ENCODE results near the gene TOMM40L. TPM values are rescaled to one million over a fixed set of nuclear protein-coding genes. Genes with fewer than 3 reads are reported as not detected.
A peak's percentile ranks its signal among the peaks of the same experiment; 100 is the strongest.

Gene TOMM40L
- polyA plus RNA-seq, 1 donor from 2014 or later = 3.8 TPM

DNA sequence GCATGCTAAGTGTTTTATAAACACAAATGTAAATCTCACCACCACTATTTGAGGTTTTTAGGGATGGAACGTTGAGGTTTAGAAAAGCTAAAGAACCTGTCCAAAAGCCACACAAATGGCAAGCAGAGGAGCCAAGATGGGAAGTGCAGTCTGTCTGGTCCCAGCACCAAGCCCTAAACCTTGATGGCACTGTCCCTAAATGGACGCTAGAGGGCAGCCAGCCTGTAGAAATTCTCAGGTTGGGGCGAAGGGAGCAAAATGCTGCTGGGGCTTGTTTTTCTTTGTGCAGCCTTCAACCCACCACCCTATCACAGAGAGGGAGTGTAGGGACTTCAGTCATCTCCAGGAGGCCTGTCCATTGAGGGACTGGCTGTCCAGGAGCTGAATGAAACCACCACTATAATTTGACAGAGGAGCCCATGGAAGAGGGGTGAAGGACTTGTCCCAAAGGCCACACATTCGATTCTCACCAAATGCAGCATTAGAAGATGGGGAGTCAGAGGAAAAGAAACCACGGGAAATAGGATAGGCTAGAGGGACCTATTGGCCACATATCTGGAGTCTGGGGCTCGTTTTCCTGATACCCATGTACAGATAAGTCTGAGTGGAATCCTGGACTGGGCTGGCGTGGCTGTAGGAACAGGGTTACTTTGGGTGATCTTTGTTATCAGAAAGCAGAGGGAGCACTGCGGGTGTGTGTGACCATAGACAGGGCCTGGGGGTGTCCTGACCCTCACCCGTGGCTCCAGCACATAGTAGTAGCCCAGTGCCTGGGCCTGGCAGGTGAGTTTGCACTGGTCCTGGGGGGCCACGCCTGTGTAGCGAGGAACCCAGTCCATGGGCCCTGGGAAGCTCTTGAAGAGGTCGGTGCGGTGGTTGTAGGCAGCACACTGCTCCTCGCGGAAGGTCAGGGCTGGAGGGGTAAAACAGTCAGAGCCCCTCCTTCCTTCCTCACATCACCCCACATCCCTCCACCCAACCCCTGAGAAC is 33.1 kb upstream of the TOMM40L start:
- H3K27ac Mint-ChIP-seq = peak overlapping the region; percentile 10 to 86 (median 41)
- H3K36me3 Mint-ChIP-seq = no peaks in the 10 kb centered on the region
- peak overlapping the region in 1 of 4 donors; percentile 42 for H3K4me3 Mint-ChIP-seq
- H3K4me1 Mint-ChIP-seq = peaks cover 16 to 29% (median 27%) of the 10 kb centered on the region in 3 donors
- H3K9me3 Mint-ChIP-seq = no peaks in the 10 kb centered on the region
- no peaks in the 10 kb centered on the region for H3K27me3 Mint-ChIP-seq

- Mint-ChIP-seq H3K27ac (no peak overlapping the region), H3K4me1 (peaks cover 16 to 26% (median 23%) of the 10 kb centered on the region in 3 donors), H3K4me3 (no peak overlapping the region), H3K27me3 (no peaks in the 10 kb centered on the region), H3K36me3 (no peaks in the 10 kb centered on the region), H3K9me3 (no peaks in the 10 kb centered on the region)
Measured at GRCh38 chr1:161193561-161194235, 32.2 kb upstream of the TOMM40L start.

DNA sequence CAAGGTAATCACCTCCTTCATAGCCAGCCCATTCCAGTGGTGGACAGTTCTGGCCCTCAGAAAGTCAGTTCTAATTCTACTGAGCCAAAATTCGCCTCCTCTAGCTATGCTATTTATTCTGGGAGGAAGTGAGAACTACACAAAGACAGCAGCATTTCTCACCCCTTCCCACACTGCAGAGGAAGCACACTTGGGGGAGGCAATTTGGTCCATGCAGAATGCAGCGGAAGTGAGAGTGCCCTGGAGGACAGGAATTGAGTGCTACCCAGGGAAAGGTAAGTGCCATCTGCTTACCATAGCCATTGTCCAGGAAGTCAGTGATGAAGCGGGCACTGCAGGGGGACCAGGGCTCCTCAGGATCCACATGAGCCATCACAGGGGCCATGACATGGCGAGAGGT is 30.7 kb upstream of the TOMM40L start:
- Mint-ChIP-seq H3K27ac (peak overlapping the region in 2 of 3 donors; percentile 6 to 91), H3K36me3 (no peaks in the 10 kb centered on the region), H3K27me3 (no peaks in the 10 kb centered on the region), H3K4me3 (peak overlapping the region in 2 of 4 donors; percentile 32 to 90), H3K4me1 (peaks cover 16 to 24% (median 20%) of the 10 kb centered on the region in 3 donors), H3K9me3 (no peaks in the 10 kb centered on the region)

DNA sequence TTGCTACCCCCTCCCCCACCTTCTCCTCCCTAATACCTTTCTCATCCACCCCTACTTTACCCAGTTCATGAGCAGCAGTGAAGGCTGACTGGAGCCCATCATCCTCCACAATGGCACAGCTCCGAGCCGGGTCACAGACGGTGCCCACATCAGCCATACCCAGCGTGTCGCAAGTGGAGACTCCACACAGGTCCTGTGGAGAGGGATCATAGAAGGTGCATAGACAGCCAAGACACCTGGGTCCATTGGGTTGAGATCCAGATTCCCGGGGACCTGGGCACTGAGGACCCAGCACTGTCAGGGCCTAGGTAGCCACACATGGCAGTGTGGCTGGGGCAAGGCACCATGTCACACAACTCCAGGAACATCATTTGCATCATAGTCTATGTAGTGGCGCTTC is 29.7 kb upstream of the TOMM40L start:
- Mint-ChIP-seq H3K27me3 (no peaks in the 10 kb centered on the region), H3K4me1 (peaks cover 17 to 24% (median 23%) of the 10 kb centered on the region in 3 donors), H3K27ac (peak overlapping the region in 1 of 3 donors; percentile 25), H3K36me3 (no peaks in the 10 kb centered on the region), H3K9me3 (no peaks in the 10 kb centered on the region), H3K4me3 (peak overlapping the region in 1 of 4 donors; percentile 17)

DNA sequence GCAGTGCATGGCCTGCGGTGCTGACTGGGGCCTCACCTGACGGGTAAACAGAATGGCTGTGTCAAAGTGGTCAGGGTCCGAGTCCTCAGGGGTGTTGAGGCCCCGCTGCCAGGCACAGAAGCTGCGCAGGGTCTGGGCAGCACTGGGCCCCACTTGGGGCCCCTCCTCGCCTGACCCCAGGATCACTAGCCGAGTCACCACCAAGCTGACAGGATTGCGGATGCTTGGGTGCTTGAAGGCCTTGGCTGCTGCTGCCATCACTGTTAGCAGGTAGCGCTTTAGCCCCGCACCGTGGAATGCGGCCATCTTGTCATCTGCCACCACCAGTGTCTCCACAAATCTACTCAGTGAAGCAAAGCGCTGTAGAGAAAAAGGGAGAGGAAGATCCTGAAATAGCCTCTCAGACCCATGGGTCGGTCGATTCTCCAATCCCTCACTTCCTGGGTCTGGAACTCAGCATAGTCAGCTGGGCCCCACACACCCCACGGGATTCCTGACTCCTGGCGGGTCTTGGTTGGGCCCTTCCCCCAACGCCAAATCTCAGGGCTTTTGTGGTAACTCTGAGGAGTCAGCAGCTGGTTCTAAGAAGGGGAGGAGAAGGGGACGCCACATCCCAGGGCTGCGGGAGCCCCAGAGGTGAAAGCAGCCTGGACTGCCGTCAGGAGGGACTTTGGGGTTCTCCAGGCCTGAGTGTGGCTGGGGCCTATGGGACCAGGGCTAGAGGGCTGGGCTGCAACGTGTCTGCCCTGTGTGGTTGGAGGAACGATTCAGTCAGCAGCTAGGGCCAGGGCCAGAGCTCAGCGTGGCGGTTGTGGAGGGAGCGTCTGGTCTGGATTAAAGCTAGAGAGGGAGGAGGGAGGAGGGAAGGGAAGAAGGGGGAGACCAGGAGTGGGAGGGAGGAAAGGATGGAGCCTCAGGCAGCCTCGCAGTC is 29.1 kb upstream of the TOMM40L start:
- H3K27ac Mint-ChIP-seq = no peak overlapping the region
- H3K9me3 Mint-ChIP-seq = no peaks in the 10 kb centered on the region
- H3K27me3 Mint-ChIP-seq = no peaks in the 10 kb centered on the region
- no peaks in the 10 kb centered on the region for H3K36me3 Mint-ChIP-seq
- H3K4me1 Mint-ChIP-seq = peaks cover 24 to 30% (median 25%) of the 10 kb centered on the region in 3 donors
- H3K4me3 Mint-ChIP-seq = peak overlapping the region in 1 of 4 donors; percentile 12

DNA sequence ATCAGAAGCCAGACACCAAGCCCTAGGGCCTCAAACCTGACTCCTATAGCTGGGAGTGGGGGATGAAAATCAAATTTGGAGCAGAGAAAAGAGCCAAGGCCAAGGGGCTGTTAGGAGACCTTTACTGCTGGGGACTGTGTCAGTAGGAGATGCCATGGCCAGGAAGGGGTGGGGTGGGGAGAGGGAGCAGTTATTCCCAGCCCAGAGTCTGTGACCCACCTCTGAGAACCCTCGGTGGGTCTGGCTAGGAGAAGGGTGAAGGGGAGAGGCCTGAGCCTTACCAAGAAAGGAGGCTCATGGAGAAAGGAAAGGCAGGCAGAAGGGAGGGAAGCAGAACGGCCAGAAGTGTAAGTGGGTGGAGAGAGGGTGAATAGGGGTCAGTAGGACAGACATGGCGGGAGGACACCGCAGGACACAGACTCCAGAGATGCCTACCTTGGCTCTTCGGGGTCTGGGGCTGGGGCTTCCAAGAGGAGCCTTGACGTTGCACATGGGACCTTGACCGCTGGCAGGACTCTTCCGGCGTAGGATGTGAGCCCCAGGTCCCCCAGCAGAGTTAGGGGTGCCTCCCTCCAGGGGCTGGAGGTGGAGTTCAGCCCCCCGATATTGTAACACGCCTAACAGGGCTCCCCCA is 28.2 kb upstream of the TOMM40L start:
- Mint-ChIP-seq H3K27me3 (no peaks in the 10 kb centered on the region), H3K4me3 (no peak overlapping the region), H3K27ac (no peak overlapping the region), H3K36me3 (no peaks in the 10 kb centered on the region), H3K9me3 (no peaks in the 10 kb centered on the region), H3K4me1 (peaks cover 19 to 28% (median 24%) of the 10 kb centered on the region in 3 donors)

DNA sequence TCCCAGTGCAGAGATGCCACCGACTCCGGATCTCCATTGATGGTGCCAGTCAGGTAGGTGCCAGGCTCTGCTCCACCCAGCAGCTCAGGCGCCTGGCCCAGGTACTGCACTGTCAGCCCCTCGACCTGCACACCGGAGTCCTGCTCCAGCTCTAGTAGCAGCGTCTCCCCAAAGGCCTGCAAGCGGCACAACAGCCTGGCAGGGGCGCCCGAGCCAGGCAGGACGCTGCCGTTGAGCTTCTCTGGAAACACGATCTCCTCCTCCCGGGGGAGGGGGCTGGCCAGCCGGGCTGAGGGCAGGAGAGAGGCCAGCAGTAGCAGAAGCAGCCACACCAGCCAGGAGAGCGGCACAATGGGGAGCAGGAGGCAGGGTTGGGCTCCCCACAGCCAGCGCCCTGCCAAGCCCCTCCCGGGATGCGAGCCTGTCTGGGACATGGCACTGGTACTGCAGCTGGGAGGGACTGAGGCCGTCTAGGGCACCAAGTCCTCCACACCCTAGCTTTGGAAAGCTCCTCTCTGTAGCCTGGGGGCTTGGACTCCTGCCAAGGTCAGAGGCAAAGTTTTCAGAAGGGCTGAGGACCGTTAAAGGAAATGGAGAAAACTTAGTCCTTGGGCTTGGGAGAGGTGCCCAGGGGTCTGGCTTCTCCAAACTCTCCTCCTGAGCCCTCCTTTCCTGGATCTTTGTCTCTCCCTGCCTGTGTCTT is 27.5 kb upstream of the TOMM40L start:
- Mint-ChIP-seq H3K27me3 (no peaks in the 10 kb centered on the region), H3K4me3 (no peak overlapping the region), H3K36me3 (no peaks in the 10 kb centered on the region), H3K9me3 (no peaks in the 10 kb centered on the region), H3K27ac (no peak overlapping the region), H3K4me1 (peaks cover 17 to 28% (median 23%) of the 10 kb centered on the region in 3 donors)

DNA sequence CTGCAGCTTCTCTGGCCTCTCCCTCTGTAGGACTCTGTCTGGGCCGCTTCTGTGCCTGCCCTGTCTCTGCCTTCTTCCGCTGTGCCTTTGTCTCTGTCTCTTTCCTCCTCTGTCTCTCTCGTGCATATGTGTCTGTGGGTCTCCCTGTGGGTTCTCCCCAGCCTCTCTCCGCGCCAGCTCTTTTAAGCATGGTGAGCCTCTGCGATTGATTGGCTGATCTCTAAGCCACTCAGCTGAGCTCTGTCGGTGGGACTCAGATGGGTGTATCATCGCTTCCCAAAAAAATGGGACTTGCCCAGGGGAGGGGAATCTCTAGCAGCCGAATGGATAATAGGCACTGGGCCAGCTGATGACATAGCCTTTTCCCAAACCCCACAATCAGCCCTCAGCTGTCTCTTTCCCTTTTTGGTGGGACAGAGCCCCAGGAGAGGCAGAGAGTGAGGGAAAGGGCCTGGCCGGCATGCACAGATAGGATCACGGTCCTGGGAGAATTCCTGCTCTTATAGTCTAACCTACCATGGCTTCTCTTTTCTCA is 26.9 kb upstream of the TOMM40L start, which contains the start of gene ADAMTS4:
Gene ADAMTS4 (minus strand): TSS at position 158 of the 535 bp plus-strand sequence. CDS start 427 bp downstream, outside the sequence.
- no peak within 1 kb of the TSS for H3K4me3 Mint-ChIP-seq
- H3K4me1 Mint-ChIP-seq = peaks cover 17 to 32% (median 25%) of the 10 kb centered on the region in 3 donors
- no peaks in the 10 kb centered on the region for H3K36me3 Mint-ChIP-seq
- no peak within 1 kb of the TSS for H3K27ac Mint-ChIP-seq
- H3K27me3 Mint-ChIP-seq = no peaks in the 10 kb centered on the region
- H3K9me3 Mint-ChIP-seq = no peaks in the 10 kb centered on the region

- H3K27ac Mint-ChIP-seq = peak overlapping the region in 1 of 3 donors; percentile 59
- H3K27me3 Mint-ChIP-seq = no peaks in the 10 kb centered on the region
- peaks cover 5% of the 10 kb centered on the region for H3K36me3 Mint-ChIP-seq
- H3K4me3 Mint-ChIP-seq = no peak overlapping the region
- H3K9me3 Mint-ChIP-seq = no peaks in the 10 kb centered on the region
- peaks cover 16 to 36% (median 27%) of the 10 kb centered on the region in 3 donors for H3K4me1 Mint-ChIP-seq
Measured at GRCh38 chr1:161199506-161200139, 26.2 kb upstream of the TOMM40L start.

DNA sequence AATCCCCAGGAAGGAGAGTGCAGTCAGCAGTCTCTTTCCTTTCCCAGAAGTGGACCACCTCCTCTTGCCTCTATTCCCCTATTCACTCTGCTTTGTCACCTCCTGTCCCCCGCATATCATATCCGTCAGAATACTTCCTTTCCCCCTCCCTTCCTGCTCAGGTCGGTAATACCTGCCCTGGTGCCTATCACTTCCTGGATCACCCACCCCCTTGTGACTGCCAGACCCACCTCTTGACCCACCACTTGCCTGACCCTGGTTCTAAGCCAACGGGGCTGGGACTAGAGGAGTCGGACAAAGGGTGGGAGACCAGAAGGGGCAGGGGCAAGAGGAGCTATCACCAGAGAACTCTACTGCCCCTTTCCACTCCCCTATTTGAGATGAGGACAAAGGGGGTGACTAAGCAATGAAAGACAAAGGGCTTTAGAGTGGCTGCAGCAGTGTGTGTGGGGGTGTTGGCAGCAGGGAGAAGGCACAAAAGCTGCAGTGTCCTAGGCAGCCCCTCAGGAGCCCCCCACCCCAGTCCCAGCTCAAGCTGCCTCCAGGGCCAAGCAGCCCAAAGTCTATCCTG is 25.4 kb upstream of the TOMM40L start:
- peaks cover 8 to 33% (median 22%) of the 10 kb centered on the region in 3 donors for H3K4me1 Mint-ChIP-seq
- H3K9me3 Mint-ChIP-seq = no peaks in the 10 kb centered on the region
- peak overlapping the region in 1 of 3 donors; percentile 59 for H3K27ac Mint-ChIP-seq
- peaks cover 5% of the 10 kb centered on the region for H3K36me3 Mint-ChIP-seq
- H3K4me3 Mint-ChIP-seq = peak overlapping the region in 3 of 4 donors; percentile 18 to 73 (median 72)
- H3K27me3 Mint-ChIP-seq = no peaks in the 10 kb centered on the region

- Mint-ChIP-seq H3K27ac (peak overlapping the region; percentile 93 to 97 (median 97)), H3K4me3 (peak overlapping the region; percentile 90 to 98 (median 96)), H3K27me3 (no peaks in the 10 kb centered on the region), H3K36me3 (peaks cover 7% of the 10 kb centered on the region), H3K9me3 (no peaks in the 10 kb centered on the region), H3K4me1 (peaks cover 6 to 35% (median 22%) of the 10 kb centered on the region in 3 donors)
Measured at GRCh38 chr1:161200992-161201835, 24.6 kb upstream of the TOMM40L start.

Measured in IgD-negative memory B cell (primary cell).